Measurements from ENCODE around the gene ATF7. TPM values are rescaled to one million over a fixed set of nuclear protein-coding genes. Genes with fewer than 3 reads are reported as not detected.
"Not testable (repeated sequence)": the region's sequence is repeated elsewhere in the genome, so short reads cannot be mapped to it uniquely, and the experiment has no call there.

Gene ATF7
- total and polyA plus RNA-seq, 8 donors = 48.7 to 72.5 (median 63.4) TPM

DNA sequence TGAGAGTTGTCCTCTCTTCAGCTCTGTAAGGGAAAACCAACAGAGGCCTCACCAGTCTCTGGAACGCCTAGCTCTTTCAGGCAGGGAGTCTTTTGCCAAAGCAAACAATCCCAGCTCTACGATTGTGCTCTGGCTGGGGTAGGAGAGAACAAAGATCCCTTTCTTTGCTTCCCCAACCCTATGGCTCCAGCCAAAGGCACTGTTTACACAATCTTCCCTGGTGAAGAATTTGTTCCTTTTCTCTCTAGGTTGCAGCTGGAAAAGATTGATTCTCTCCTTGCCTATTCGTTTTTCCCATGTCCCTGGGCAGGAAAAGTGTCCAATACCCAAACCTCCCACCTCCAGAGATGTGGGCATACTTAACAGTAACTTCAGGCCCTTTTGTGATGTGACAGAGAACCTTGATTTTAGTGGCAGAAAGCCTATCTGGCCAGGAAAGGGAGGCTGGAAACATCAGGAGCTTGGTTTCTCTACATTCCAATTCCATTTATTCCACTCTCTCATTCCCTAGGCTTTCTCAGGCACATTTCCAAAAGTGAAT is 32.9 kb upstream of the ATF7 start:
- no peak overlapping the region for H3K4me3 ChIP-seq
- peaks cover 9 to 15% of the 10 kb centered on the region in 2 donors for H3K4me1 ChIP-seq
- intact Hi-C loops (cut with DNase I) = no loop called here
- DNase-seq = peak in 2 of 4 donors; percentile 40 to 46
- H3K27me3 ChIP-seq = no peaks in the 10 kb centered on the region
- peak overlapping the region; percentile 60 to 82 for H3K27ac ChIP-seq
- H3K36me3 ChIP-seq = peaks cover 0 to 32% of the 10 kb centered on the region in 2 donors
- TF ChIP-seq, protein P1, sequence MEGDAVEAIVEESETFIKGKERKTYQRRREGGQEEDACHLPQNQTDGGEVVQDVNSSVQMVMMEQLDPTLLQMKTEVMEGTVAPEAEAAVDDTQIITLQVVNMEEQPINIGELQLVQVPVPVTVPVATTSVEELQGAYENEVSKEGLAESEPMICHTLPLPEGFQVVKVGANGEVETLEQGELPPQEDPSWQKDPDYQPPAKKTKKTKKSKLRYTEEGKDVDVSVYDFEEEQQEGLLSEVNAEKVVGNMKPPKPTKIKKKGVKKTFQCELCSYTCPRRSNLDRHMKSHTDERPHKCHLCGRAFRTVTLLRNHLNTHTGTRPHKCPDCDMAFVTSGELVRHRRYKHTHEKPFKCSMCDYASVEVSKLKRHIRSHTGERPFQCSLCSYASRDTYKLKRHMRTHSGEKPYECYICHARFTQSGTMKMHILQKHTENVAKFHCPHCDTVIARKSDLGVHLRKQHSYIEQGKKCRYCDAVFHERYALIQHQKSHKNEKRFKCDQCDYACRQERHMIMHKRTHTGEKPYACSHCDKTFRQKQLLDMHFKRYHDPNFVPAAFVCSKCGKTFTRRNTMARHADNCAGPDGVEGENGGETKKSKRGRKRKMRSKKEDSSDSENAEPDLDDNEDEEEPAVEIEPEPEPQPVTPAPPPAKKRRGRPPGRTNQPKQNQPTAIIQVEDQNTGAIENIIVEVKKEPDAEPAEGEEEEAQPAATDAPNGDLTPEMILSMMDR (IDR thresholded peaks at IDR 0.05) = no peak
- ATAC-seq = peak; percentile 95
- no peaks in the 10 kb centered on the region for H3K9me3 ChIP-seq

DNA sequence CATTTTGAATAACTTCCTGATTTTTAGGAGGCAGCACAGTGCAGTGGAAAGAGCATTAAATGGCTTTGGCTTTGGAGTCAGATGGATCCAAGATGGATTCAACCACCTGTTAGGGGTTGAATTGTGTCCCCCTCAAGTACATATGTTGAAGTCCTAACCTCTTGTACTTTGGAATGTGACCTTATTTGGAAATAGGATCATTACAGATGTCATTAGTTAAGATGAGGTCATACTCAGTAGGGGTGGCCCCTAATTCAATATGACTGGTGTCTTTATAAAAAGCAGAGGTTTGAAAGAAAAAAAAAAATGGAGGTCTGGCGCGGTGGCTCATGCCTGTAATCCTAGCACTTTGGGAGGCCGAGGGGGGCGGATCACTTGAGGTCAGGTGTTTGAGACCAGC is 30.9 kb upstream of the ATF7 start:
- Histone ChIP-seq H3K27me3 (no peaks in the 10 kb centered on the region), H3K4me1 (peaks cover 9 to 15% of the 10 kb centered on the region in 2 donors), H3K36me3 (peaks cover 0 to 12% of the 10 kb centered on the region in 2 donors), H3K4me3 (no peak overlapping the region), H3K27ac (no peak overlapping the region), H3K9me3 (no peaks in the 10 kb centered on the region)
- TF ChIP-seq, protein P1 (IDR thresholded peaks at IDR 0.05) = no peak
- intact Hi-C loops (cut with DNase I) = no loop called here
- DNase-seq = no peak
- ATAC-seq = no peak

DNA sequence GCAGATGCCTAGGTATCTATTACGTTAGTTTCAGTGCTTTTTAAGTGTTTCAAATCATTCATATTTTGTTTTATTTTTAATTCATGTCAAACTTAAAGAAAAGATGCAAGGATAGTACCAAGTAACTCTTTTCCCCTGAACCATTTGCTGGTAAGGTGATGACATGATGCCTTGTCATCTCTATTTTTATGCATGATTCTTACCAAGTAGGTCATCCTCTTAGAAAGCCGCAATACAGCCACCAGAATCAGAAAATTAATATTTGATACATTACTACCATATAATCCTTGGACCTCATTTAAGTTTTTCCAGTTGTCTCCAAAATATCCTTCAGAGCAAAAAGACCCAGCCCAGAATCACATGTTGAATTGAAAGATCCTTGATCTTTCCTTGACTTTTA is 27.4 kb upstream of the ATF7 start:
- Histone ChIP-seq H3K27me3 (no peaks in the 10 kb centered on the region), H3K27ac (no peak overlapping the region), H3K36me3 (no peaks in the 10 kb centered on the region), H3K4me1 (peaks cover 1 to 4% of the 10 kb centered on the region in 2 donors), H3K9me3 (no peaks in the 10 kb centered on the region), H3K4me3 (no peak overlapping the region)
- intact Hi-C loops (cut with DNase I) = no loop called here
- no peak for DNase-seq
- TF ChIP-seq, protein P1 (IDR thresholded peaks at IDR 0.05) = no peak
- ATAC-seq = no peak

DNA sequence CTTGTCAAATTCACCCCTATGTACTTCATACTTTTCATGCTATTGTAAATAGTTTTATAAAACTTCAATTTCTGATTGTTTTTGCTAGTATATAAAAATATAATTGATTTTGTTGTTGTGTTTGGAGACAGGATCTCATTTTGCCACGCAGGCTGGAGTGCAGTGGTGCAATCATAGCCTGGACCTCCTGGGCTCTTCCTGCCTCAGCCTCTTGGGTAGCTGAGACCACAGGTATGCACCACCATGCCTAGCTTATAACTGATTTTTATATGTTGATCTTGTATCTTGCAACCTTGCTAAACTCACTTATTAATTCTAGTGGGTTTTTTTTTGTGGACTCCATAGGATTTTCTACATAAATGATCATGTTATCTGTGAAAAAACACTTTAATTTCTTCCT is 26.2 kb upstream of the ATF7 start:
- Histone ChIP-seq H3K27me3 (no peaks in the 10 kb centered on the region), H3K4me1 (no peaks in the 10 kb centered on the region), H3K9me3 (no peaks in the 10 kb centered on the region), H3K36me3 (no peaks in the 10 kb centered on the region), H3K4me3 (no peak overlapping the region), H3K27ac (no peak overlapping the region)
- intact Hi-C loops (cut with DNase I) = no loop called here
- TF ChIP-seq, protein P1 (IDR thresholded peaks at IDR 0.05) = no peak
- no peak for DNase-seq
- ATAC-seq = no peak

DNA sequence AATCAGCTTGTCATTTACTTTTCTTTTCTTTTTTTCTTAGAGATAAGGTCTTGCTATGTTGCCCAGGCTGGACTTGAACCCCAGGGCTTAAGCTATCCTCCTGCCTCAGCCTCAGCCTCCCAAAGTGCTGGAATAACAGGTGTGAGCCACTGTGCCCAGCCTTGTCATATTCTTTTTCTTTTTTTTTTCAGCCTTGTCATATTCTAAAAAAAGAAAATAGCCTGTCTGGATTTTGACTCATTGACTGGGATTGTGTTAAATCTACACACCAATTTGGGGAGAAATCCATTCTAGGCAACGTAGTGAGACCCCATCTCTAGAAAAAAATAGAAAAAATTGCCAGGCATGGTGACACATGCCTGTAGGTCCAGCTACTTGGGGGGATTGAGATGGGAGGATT is 25.6 kb upstream of the ATF7 start:
- Histone ChIP-seq H3K27ac (no peak overlapping the region), H3K4me1 (no peaks in the 10 kb centered on the region), H3K4me3 (no peak overlapping the region), H3K9me3 (no peaks in the 10 kb centered on the region), H3K27me3 (no peaks in the 10 kb centered on the region), H3K36me3 (no peaks in the 10 kb centered on the region)
- ATAC-seq (no peak), DNase-seq (no peak)
- TF ChIP-seq, protein P1 (IDR thresholded peaks at IDR 0.05) = no peak
- intact Hi-C loops (cut with DNase I) = no loop called here

DNA sequence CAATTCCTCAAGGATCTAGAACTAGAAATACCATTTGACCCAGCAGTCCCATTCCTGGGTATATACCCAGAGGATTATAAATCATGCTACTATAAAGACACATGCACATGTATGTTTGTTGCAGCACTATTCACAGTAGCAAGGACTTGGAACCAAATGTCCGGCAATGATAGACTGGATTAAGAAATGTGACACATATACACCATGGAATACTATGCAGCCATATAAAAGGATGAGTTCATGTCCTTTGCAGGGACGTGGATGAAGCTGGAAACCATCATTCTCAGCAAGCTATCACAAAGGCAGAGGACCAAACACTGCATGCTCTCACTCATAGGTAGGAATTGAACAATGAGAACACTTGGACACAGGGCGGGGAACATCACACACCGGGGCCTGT is 20.1 kb upstream of the ATF7 start:
- H3K4me3 ChIP-seq; H3K27ac ChIP-seq; H3K4me1 ChIP-seq; H3K36me3 ChIP-seq; DNase-seq; H3K9me3 ChIP-seq; H3K27me3 ChIP-seq; ATAC-seq; intact Hi-C loops (cut with DNase I): not testable (repeated sequence)

Data from left lung (tissue), 10 donors.